Measurements from ENCODE around the gene PGD. TPM values are rescaled to one million over a fixed set of nuclear protein-coding genes. Genes with fewer than 3 reads are reported as not detected.
"Not testable (repeated sequence)": the region's sequence is repeated elsewhere in the genome, so short reads cannot be mapped to it uniquely, and the experiment has no call there.

The PGD gene
- total and polyA plus RNA-seq, 10 of the 15 experiments (the other 5 are each of a cell fraction or from before 2014, with no cell fraction given), result 108 to 262 (median 171) TPM

- H3K27me3 ChIP-seq (replicated peaks in 1 of 2; ENCODE audit: control insufficient read depth in 2 of 2, insufficient read depth in 2 of 2, low read length in 1 of 2); in situ Hi-C loops (cut with MboI); H2AFZ ChIP-seq (ENCODE audit: control insufficient read depth, low read depth, low read length); H3K27ac ChIP-seq (ENCODE audit: control insufficient read depth, insufficient read depth); SMC1A ChIA-PET (ENCODE audit: uncharacterized antibody, unreplicated experiment); BruUV-seq (replicated peaks); H4K20me1 ChIP-seq (ENCODE audit: control insufficient read depth, insufficient read depth); ATAC-seq; H3K9ac ChIP-seq (ENCODE audit: control insufficient read depth, insufficient read depth, low read length); H3K4me3 ChIP-seq; H3K4me1 ChIP-seq (ENCODE audit: control insufficient read depth, insufficient read depth, low read length); H3K79me2 ChIP-seq (ENCODE audit: control insufficient read depth, insufficient read depth, low read length); DNase-seq (ENCODE audit: low read depth, low spot score); intact Hi-C loops (cut with micrococcal nuclease; ENCODE audit: unreplicated experiment); FAIRE-seq; H3K4me2 ChIP-seq (ENCODE audit: control insufficient read depth, insufficient read depth); H3K9me3 ChIP-seq (replicated peaks; ENCODE audit: control insufficient read depth, insufficient read depth, low read length): not testable (repeated sequence)
- ChIA-PET RAD21 (ENCODE audit: unreplicated experiment) (interaction anchor here (1.7 kb wide), 1 partner anchor 206 kb away, joined by 3 read pairs; the partner anchor contains the start of gene KIF1B), POLR2A (interaction anchor here (0.6 kb wide), 1 partner anchor 404 kb away, joined by 5 read pairs; no protein-coding TSS in a partner anchor), CTCF (interaction anchor here (1.6 kb wide), 1 partner anchor 15 kb away, joined by 4 read pairs; no protein-coding TSS in a partner anchor)
- 100% methylated on average over 1 of the region's 1 CpG for WGBS (ENCODE audit: insufficient coverage, insufficient replicate concordance, low lambda C conversion rate, missing lambda C conversion rate)
- H3K36me3 ChIP-seq (ENCODE audit: control insufficient read depth in 2 of 2, insufficient read depth in 2 of 2, low read length in 1 of 2), result peaks cover 22 to 39% of the 10 kb centered on the region in 2 experiments
Observed at GRCh38 chr1:10415967-10416366, 17.1 kb downstream of the PGD start.

GRCh38 chr1:10418741-10419140, 19.9 kb downstream of the PGD start:
- not testable (repeated sequence) for BruUV-seq (replicated peaks); ATAC-seq

More at GRCh38 chr1:10418741-10419140, 19.9 kb downstream of the PGD start:
- WGBS (ENCODE audit: insufficient coverage, insufficient replicate concordance, low lambda C conversion rate, missing lambda C conversion rate), result 94% methylated on average over 7 of the region's 8 CpGs
- H3K27me3 ChIP-seq (replicated peaks in 1 of 2; ENCODE audit: control insufficient read depth in 2 of 2, insufficient read depth in 2 of 2, low read length in 1 of 2); DNase-seq (ENCODE audit: low read depth, low spot score); H3K27ac ChIP-seq (ENCODE audit: control insufficient read depth, insufficient read depth); H3K79me2 ChIP-seq (ENCODE audit: control insufficient read depth, insufficient read depth, low read length); H4K20me1 ChIP-seq (ENCODE audit: control insufficient read depth, insufficient read depth); RAD21 ChIA-PET (ENCODE audit: unreplicated experiment); H2AFZ ChIP-seq (ENCODE audit: control insufficient read depth, low read depth, low read length); SMC1A ChIA-PET (ENCODE audit: uncharacterized antibody, unreplicated experiment); H3K9ac ChIP-seq (ENCODE audit: control insufficient read depth, insufficient read depth, low read length); intact Hi-C loops (cut with micrococcal nuclease; ENCODE audit: unreplicated experiment); in situ Hi-C loops (cut with MboI); H3K4me1 ChIP-seq (ENCODE audit: control insufficient read depth, insufficient read depth, low read length); H3K9me3 ChIP-seq (replicated peaks; ENCODE audit: control insufficient read depth, insufficient read depth, low read length); H3K4me2 ChIP-seq (ENCODE audit: control insufficient read depth, insufficient read depth); H3K4me3 ChIP-seq; CTCF ChIA-PET; FAIRE-seq: not testable (repeated sequence)
- POLR2A ChIA-PET, result interaction anchor here (0.7 kb wide), 1 partner anchor 63 kb away, joined by 6 read pairs; no protein-coding TSS in a partner anchor
- H3K36me3 ChIP-seq (ENCODE audit: control insufficient read depth in 2 of 2, insufficient read depth in 2 of 2, low read length in 1 of 2), result peaks cover 17 to 23% of the 10 kb centered on the region in 2 experiments

All from GM12878 (cell line).